Neural cell (in vitro differentiated cells): ENCODE measurements around the gene DDX41.

Source experiments
- CTCF ChIP-seq: fragments of 450-650 bp; IDR thresholded peaks from 2 replicates; pipeline ENCODE4 v1.5.1; 2014; ENCODE audit warnings: antibody characterized with exemption, mild to moderate bottlenecking, moderate library complexity; ENCODE audit not compliant: poor library complexity, severe bottlenecking
- EZH2 ChIP-seq: fragments of 200-600, 300-800 bp; shearing (Covaris generic), sonication (generic); IDR thresholded peaks from 2 replicates; pipeline ENCODE4 v1.6.1; 2014; ENCODE audit warnings: antibody characterized with exemption, low read length, borderline replicate concordance, mild to moderate bottlenecking; ENCODE audit not compliant: insufficient read depth, poor library complexity, severe bottlenecking
- MXI1 ChIP-seq: fragments of 450-650 bp; conservative IDR thresholded peaks from 2 replicates; pipeline ENCODE4 v1.6.1; 2014; ENCODE audit warnings: antibody characterized with exemption, mild to moderate bottlenecking; ENCODE audit not compliant: poor library complexity, severe bottlenecking
- POLR2AphosphoS5 ChIP-seq: IDR thresholded peaks from 2 replicates; pipeline ENCODE4 v1.6.1; 2012
- RAD21 ChIP-seq: fragments of 450-650 bp; conservative IDR thresholded peaks from 2 replicates; pipeline ENCODE4 v1.6.1; 2014; ENCODE audit warnings: antibody characterized with exemption, mild to moderate bottlenecking, moderate library complexity
- REST ChIP-seq: IDR thresholded peaks from 2 replicates; pipeline ENCODE4 v1.6.1; 2012; ENCODE audit warnings: borderline replicate concordance
- TAF1 ChIP-seq: IDR thresholded peaks from 2 replicates; pipeline ENCODE4 v1.6.1; 2012; ENCODE audit warnings: low read depth

- TF ChIP-seq CTCF: no peak
- no peak for TF ChIP-seq REST
- no peak for TF ChIP-seq POLR2AphosphoS5
- TF ChIP-seq EZH2: no peak
- TF ChIP-seq TAF1: no peak
- no peak for TF ChIP-seq MXI1
- no peak for TF ChIP-seq RAD21
Measured at GRCh38 chr5:177491983-177492746, 24.6 kb downstream of the DDX41 start.
